Tibial artery (tissue), 4 donors: Measurements from ENCODE around the gene NEK11.

ENCODE experiments used
- DNase-seq, 2 donors: peaks; one replicate each; pipeline ENCODE4 v3.0.0-alpha.2; 2019
- H3K27ac ChIP-seq, 2 donors: fragments of 200-600 bp; sonication (generic) in 1 of 2; 1 replicate in 1 of 2; 2 replicates in 1 of 2; pipeline ENCODE4 v1.5.1; 2018 to 2019; ENCODE audit warnings: mild to moderate bottlenecking in 1 of 2
- H3K27me3 ChIP-seq, 2 donors: fragments of 200-600 bp; sonication (generic) in 1 of 2; one replicate each; pipeline versions ENCODE4 v1.5.1 to v1.6.0; 2016 to 2019
- H3K36me3 ChIP-seq, 3 donors: fragments of 200-600 bp; sonication (generic) in 2 of 3; one replicate each; pipeline ENCODE4 v1.5.1; 2016 to 2019; ENCODE audit warnings: mild to moderate bottlenecking in 2 of 3
- H3K4me1 ChIP-seq, 4 donors: fragments of 200-600 bp; sonication (generic) in 2 of 4; 1 replicate in 3 of 4; 2 replicates in 1 of 4; pipeline ENCODE4 v1.5.1; 2016 to 2019
- H3K4me3 ChIP-seq, 2 donors: fragments of 200-600 bp; sonication (generic) in 1 of 2; 1 replicate in 1 of 2; 2 replicates in 1 of 2; pipeline ENCODE4 v1.5.1; 2018 to 2019; ENCODE audit warnings: mild to moderate bottlenecking in 2 of 2
- H3K9me3 ChIP-seq, 3 donors: fragments of 200-600 bp; sonication (generic) in 1 of 3; one replicate each; pipeline ENCODE4 v1.5.1; 2016 to 2019
- CTCF ChIP-seq, 2 experiments: fragments of 200-600 bp in 1 of 2; fragments of 450-650 bp in 1 of 2; IDR thresholded peaks; one replicate each; pipeline ENCODE4 v1.5.1; 2017 to 2019; ENCODE audit warnings: antibody characterized with exemption in 2 of 2, mild to moderate bottlenecking in 1 of 2, moderate library complexity in 1 of 2
- intact Hi-C: fragments of 100-400 bp; cut with DNase I; formaldehyde crosslinking; loops from one replicate; pipeline ENCODE4 v1.15.0; 2023; ENCODE audit warnings: low total_unique reads

Gene NEK11

DNA sequence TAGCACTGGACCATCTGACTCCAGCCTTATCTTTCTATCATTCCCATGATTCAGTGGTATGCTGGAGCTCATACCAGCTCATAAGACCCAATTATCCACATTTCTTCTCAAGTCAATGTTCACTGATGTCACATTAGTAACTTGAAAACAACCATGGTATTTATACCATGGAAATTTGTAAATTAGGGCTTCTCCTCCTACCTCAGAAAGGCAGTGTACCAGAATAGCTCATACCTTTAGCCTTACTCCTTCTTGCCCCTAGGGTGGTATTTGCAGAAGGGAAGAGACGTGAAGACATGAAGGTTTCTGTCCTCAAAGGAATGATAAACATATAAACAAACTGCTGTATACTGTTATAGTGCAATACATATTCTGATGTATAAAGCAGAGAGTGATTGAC lies 114.2 kb downstream of the NEK11 start:
- intact Hi-C loops, result no loop called here

GRCh38 chr3:131141770-131142169 lies 115.1 kb downstream of the NEK11 start:
- no peaks in the 10 kb centered on the region for H3K9me3 ChIP-seq
- no peak for DNase-seq
- H3K4me3 ChIP-seq, result no peak overlapping the region
- H3K27me3 ChIP-seq, result no peaks in the 10 kb centered on the region
- no peak overlapping the region for H3K27ac ChIP-seq
- TF ChIP-seq CTCF (IDR thresholded peaks at IDR 0.05), result no peak
- no peaks in the 10 kb centered on the region for H3K4me1 ChIP-seq
- intact Hi-C loops, result no loop called here
- H3K36me3 ChIP-seq, result no peaks in the 10 kb centered on the region

More for the DNA sequence above, 114.2 kb downstream of the NEK11 start:
- Histone ChIP-seq H3K27ac (no peak overlapping the region), H3K4me3 (no peak overlapping the region), H3K27me3 (no peaks in the 10 kb centered on the region), H3K36me3 (no peaks in the 10 kb centered on the region), H3K4me1 (no peaks in the 10 kb centered on the region), H3K9me3 (no peaks in the 10 kb centered on the region)
- DNase-seq, result no peak
- no peak for TF ChIP-seq CTCF (IDR thresholded peaks at IDR 0.05)

DNA sequence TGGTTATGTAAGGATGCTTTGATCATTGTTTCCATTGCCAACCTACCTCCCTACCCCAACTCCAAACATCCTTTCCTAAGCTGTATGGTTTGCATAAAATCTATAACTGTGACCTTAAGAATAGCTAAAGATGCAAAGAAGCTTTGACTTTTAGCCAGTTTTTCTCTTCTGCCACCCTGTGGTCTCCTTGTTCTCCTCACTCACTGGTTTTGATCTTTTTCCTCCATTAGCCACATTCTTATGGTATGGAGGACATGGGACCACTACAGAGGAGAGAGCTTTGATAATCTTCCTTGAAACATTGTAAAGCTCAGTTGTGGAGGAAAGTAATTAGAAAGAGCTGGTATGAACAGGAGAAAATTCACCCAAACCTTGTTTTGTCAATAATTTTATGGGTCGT lies 115.9 kb downstream of the NEK11 start:
- intact Hi-C loops, result no loop called here

DNA sequence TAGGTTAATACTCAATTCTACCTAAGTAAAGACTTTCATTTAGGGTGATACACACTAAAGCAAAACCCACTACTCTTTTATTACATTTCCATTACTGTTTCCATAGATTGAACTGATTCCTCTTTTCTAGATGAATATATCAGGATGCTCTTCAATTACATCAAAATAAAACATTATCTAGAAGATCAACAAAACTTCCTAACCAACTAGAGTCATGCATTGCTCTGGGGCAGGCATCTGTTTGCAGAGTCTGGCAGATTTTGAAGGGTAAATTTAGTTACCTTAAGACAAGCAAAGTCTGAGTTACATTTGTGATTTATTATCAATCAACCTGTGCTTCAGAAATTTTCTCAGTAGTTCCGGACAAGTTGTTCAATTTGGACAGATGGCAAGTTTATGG lies 117.1 kb downstream of the NEK11 start:
- TF ChIP-seq CTCF (IDR thresholded peaks at IDR 0.05), result no peak
- Histone ChIP-seq H3K4me1 (no peaks in the 10 kb centered on the region), H3K9me3 (no peaks in the 10 kb centered on the region), H3K27me3 (no peaks in the 10 kb centered on the region), H3K4me3 (no peak overlapping the region), H3K27ac (no peak overlapping the region), H3K36me3 (no peaks in the 10 kb centered on the region)
- intact Hi-C loops, result no loop called here
- DNase-seq, result no peak

More for the DNA sequence above, 115.9 kb downstream of the NEK11 start:
- no peaks in the 10 kb centered on the region for H3K27me3 ChIP-seq
- H3K4me3 ChIP-seq, result no peak overlapping the region
- TF ChIP-seq CTCF (IDR thresholded peaks at IDR 0.05), result no peak
- DNase-seq, result no peak
- H3K4me1 ChIP-seq, result no peaks in the 10 kb centered on the region
- H3K36me3 ChIP-seq, result no peaks in the 10 kb centered on the region
- no peak overlapping the region for H3K27ac ChIP-seq
- no peaks in the 10 kb centered on the region for H3K9me3 ChIP-seq

- DNase-seq, result no peak
- intact Hi-C loops, result no loop called here
- H3K4me3 ChIP-seq, result no peak overlapping the region
- H3K27ac ChIP-seq, result no peak overlapping the region
- no peaks in the 10 kb centered on the region for H3K36me3 ChIP-seq
- TF ChIP-seq CTCF (IDR thresholded peaks at IDR 0.05), result no peak
- no peaks in the 10 kb centered on the region for H3K9me3 ChIP-seq
- H3K4me1 ChIP-seq, result no peaks in the 10 kb centered on the region
- no peaks in the 10 kb centered on the region for H3K27me3 ChIP-seq
Measured at GRCh38 chr3:131147534-131147933, 120.9 kb downstream of the NEK11 start.

- Histone ChIP-seq H3K36me3 (no peaks in the 10 kb centered on the region), H3K27ac (no peak overlapping the region), H3K9me3 (no peaks in the 10 kb centered on the region), H3K4me1 (no peaks in the 10 kb centered on the region), H3K4me3 (no peak overlapping the region), H3K27me3 (no peaks in the 10 kb centered on the region)
- DNase-seq, result no peak
- intact Hi-C loops, result no loop called here
- no peak for TF ChIP-seq CTCF (IDR thresholded peaks at IDR 0.05)
Measured at GRCh38 chr3:131158434-131158833, 131.8 kb downstream of the NEK11 start.
